ENCODE data around the gene FAM25A. TPM values are rescaled to one million over a fixed set of nuclear protein-coding genes. Genes with fewer than 3 reads are reported as not detected.

The FAM25A gene
- polyA plus RNA-seq, 2 of the 4 experiments (the other 2 are of a cell fraction), result not detected

DNA sequence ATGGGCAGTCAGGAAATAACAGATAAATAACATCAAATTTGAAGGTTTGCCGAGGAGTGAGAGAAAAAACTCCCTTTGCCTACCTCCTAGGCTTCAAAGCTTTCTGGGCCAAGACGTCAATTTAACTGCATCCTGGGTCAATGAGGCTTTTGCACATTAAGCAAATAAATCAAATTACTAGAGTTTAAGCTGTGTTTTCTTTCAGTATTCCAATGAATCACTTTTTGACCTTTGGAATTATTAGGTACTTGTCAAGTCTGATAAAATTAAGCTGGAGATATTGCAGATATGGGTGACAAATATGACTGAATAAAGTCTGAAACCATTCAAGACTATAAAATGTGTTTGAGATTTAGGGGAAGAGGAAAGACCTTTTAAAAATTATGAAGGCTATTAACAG lies 52.4 kb downstream of the FAM25A start (continued):
- TF ChIP-seq, protein P1, sequence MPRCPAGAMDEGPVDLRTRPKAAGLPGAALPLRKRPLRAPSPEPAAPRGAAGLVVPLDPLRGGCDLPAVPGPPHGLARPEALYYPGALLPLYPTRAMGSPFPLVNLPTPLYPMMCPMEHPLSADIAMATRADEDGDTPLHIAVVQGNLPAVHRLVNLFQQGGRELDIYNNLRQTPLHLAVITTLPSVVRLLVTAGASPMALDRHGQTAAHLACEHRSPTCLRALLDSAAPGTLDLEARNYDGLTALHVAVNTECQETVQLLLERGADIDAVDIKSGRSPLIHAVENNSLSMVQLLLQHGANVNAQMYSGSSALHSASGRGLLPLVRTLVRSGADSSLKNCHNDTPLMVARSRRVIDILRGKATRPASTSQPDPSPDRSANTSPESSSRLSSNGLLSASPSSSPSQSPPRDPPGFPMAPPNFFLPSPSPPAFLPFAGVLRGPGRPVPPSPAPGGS (IDR thresholded peaks at IDR 0.05), result no peak
- TF ChIP-seq NFE2L2 (conservative IDR thresholded peaks at IDR 0.05; ENCODE audit: low read length) (no peak), RAD21 (conservative IDR thresholded peaks at IDR 0.05 in 1 of 2, IDR thresholded peaks at IDR 0.05 in 1 of 2) (no peak), CHD2 (IDR thresholded peaks at IDR 0.05; ENCODE audit: low read length, partially characterized antibody) (no peak), FOXS1 (CRISPR knock-in tag; IDR thresholded peaks at IDR 0.05) (no peak)
- TF ChIP-seq, protein P2, sequence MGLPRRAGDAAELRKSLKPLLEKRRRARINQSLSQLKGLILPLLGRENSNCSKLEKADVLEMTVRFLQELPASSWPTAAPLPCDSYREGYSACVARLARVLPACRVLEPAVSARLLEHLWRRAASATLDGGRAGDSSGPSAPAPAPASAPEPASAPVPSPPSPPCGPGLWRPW (IDR thresholded peaks at IDR 0.05), result no peak

Small RNA genes within 50 kb of the gene (small RNA-seq; reads per million reads assigned to genes)
- gene AL136982.5, result 0 reads per million in 6 experiments
- 0 reads per million in 6 experiments for gene BMS1P3
- gene FAM25A, result 0 reads per million in 6 experiments
- gene RNU6-529P, result 0 reads per million in 6 experiments

Other genes with a start within 250 kb of the FAM25A start
- gene MMRN2, start 62.7 kb upstream of the FAM25A start, polyA plus RNA-seq (2011; rRNA removed), result 1.1 and 1.4 TPM in 2 replicates
- gene MMRN2, start 62.7 kb upstream of the FAM25A start, polyA plus RNA-seq (2017; fragmentation: RNase III; extraction: RNeasy Plus Mini Kit Qiagen cat#74134 plus additional on column Dnase treatment), result 0.33 to 0.54 TPM (median 0.35 TPM) in 3 replicates
- gene SNCG, start 61.7 kb upstream of the FAM25A start, polyA plus RNA-seq (2011; rRNA removed), result 14.0 and 17.9 TPM in 2 replicates
- gene SNCG, start 61.7 kb upstream of the FAM25A start, polyA plus RNA-seq (2017; fragmentation: RNase III; extraction: RNeasy Plus Mini Kit Qiagen cat#74134 plus additional on column Dnase treatment), result 7.4 to 9.9 TPM (median 8.4 TPM) in 3 replicates
- gene ADIRF, start 51.8 kb upstream of the FAM25A start, polyA plus RNA-seq (2011; rRNA removed), result not detected in 2 replicates
- not detected in 3 replicates for gene ADIRF, start 51.8 kb upstream of the FAM25A start, polyA plus RNA-seq (2017; fragmentation: RNase III; extraction: RNeasy Plus Mini Kit Qiagen cat#74134 plus additional on column Dnase treatment)
- gene GLUD1, start 74.5 kb downstream of the FAM25A start, polyA plus RNA-seq (2011; rRNA removed), result 117 and 118 TPM in 2 replicates
- gene GLUD1, start 74.5 kb downstream of the FAM25A start, polyA plus RNA-seq (2017; fragmentation: RNase III; extraction: RNeasy Plus Mini Kit Qiagen cat#74134 plus additional on column Dnase treatment), result 71.6 to 74.4 TPM (median 72.7 TPM) in 3 replicates
- gene SHLD2, start 74.9 kb downstream of the FAM25A start, polyA plus RNA-seq (2011; rRNA removed), result 39.9 and 45.4 TPM in 2 replicates
- gene SHLD2, start 74.9 kb downstream of the FAM25A start, polyA plus RNA-seq (2017; fragmentation: RNase III; extraction: RNeasy Plus Mini Kit Qiagen cat#74134 plus additional on column Dnase treatment), result 22.9 to 25.4 TPM (median 24.4 TPM) in 3 replicates
- 0.05 TPM in 1 of 2 replicates, not detected in the other for gene NUTM2A, start 205.2 kb downstream of the FAM25A start, polyA plus RNA-seq (2011; rRNA removed)
- gene NUTM2A, start 205.2 kb downstream of the FAM25A start, polyA plus RNA-seq (2017; fragmentation: RNase III; extraction: RNeasy Plus Mini Kit Qiagen cat#74134 plus additional on column Dnase treatment), result 0.09 to 0.15 TPM (median 0.09 TPM) in 3 replicates

Data from A549 (cell line).